Neuronal stem cell (in vitro differentiated cells): ENCODE measurements around the gene SYK.

ENCODE experiments used
- DNase-seq: peaks from one replicate; pipeline ENCODE4 v3.0.0-alpha.2; 2013; ENCODE audit warnings: low spot score
- H2AFZ ChIP-seq: one replicate; pipeline ENCODE4 v1.6.1; 2013; ENCODE audit warnings: mild to moderate bottlenecking, low read length, inconsistent platforms
- H2AK5ac ChIP-seq: 2 replicates; pipeline ENCODE4 v1.6.1; 2013; ENCODE audit warnings: low read depth, mild to moderate bottlenecking, inconsistent platforms, low read length, moderate library complexity, mixed read lengths
- H2BK120ac ChIP-seq: 2 replicates; pipeline ENCODE4 v1.6.1; 2013; ENCODE audit warnings: low read depth, mild to moderate bottlenecking, inconsistent platforms, low read length, moderate library complexity, mixed read lengths
- H2BK12ac ChIP-seq: one replicate; pipeline ENCODE4 v1.6.1; 2013; ENCODE audit warnings: low read length, inconsistent platforms
- H2BK15ac ChIP-seq: 2 replicates; pipeline ENCODE4 v1.6.1; 2013; ENCODE audit warnings: mild to moderate bottlenecking, low read length, inconsistent platforms, mixed read lengths
- H2BK5ac ChIP-seq: one replicate; pipeline ENCODE4 v1.6.1; 2013; ENCODE audit warnings: inconsistent platforms, mild to moderate bottlenecking, low read length, moderate library complexity
- H3K14ac ChIP-seq: one replicate; pipeline ENCODE4 v1.6.1; 2013; ENCODE audit warnings: low read length, inconsistent platforms
- H3K18ac ChIP-seq: 2 replicates; pipeline ENCODE4 v1.6.1; 2013; ENCODE audit warnings: low read length, inconsistent platforms
- H3K23ac ChIP-seq: 2 replicates; pipeline ENCODE4 v1.6.1; 2013; ENCODE audit warnings: low read depth, mild to moderate bottlenecking, mixed read lengths, low read length, inconsistent platforms; ENCODE audit not compliant: poor library complexity
- H3K27ac ChIP-seq: replicated peaks from 3 replicates; pipeline ENCODE4 v1.5.1; 2013; ENCODE audit warnings: low read length, inconsistent platforms
- H3K27me3 ChIP-seq, 3 experiments: 2 replicates each; pipeline ENCODE4 v1.6.1; 2013; ENCODE audit warnings: low read length in 3 of 3, mild to moderate bottlenecking in 2 of 3, inconsistent platforms in 1 of 3, low read depth in 1 of 3, mixed read lengths in 1 of 3, moderate library complexity in 1 of 3; ENCODE audit not compliant: control insufficient read depth in 3 of 3, insufficient read depth in 3 of 3
- H3K36me3 ChIP-seq, 2 donors: replicated peaks in 1 of 2; 2 replicates each; pipeline ENCODE4 v1.6.1; 2013; ENCODE audit warnings: low read length in 2 of 2; ENCODE audit not compliant: control insufficient read depth in 2 of 2, insufficient read depth in 2 of 2
- H3K4ac ChIP-seq: 2 replicates; pipeline ENCODE4 v1.6.1; 2013; ENCODE audit warnings: inconsistent platforms, mild to moderate bottlenecking, low read length, moderate library complexity
- H3K4me1 ChIP-seq, 2 donors: 1 replicate in 1 of 2; 2 replicates in 1 of 2; pipeline ENCODE4 v1.6.1; 2013; ENCODE audit warnings: low read length in 2 of 2, low read depth in 1 of 2; ENCODE audit not compliant: control insufficient read depth in 2 of 2, insufficient read depth in 1 of 2
- H3K4me2 ChIP-seq: one replicate; pipeline ENCODE4 v1.6.1; 2013; ENCODE audit warnings: mild to moderate bottlenecking, low read length, inconsistent platforms; ENCODE audit not compliant: insufficient read depth, poor library complexity, severe bottlenecking
- H3K4me3 ChIP-seq, 2 donors: 2 replicates each; pipeline ENCODE4 v1.5.1; 2013; ENCODE audit warnings: low read length in 2 of 2, mild to moderate bottlenecking in 2 of 2, inconsistent platforms in 1 of 2, moderate library complexity in 1 of 2
- H3K79me1 ChIP-seq: one replicate; pipeline ENCODE4 v1.6.1; 2013; ENCODE audit warnings: low read depth, mild to moderate bottlenecking, inconsistent platforms, low read length, moderate library complexity
- H3K9ac ChIP-seq: one replicate; pipeline ENCODE4 v1.6.1; 2013; ENCODE audit warnings: mild to moderate bottlenecking, low read depth, low read length, inconsistent platforms; ENCODE audit not compliant: poor library complexity
- H3K9me3 ChIP-seq, 2 donors: replicated peaks in 1 of 2; 2 replicates each; pipeline versions ENCODE3 to v1.6.1; 2013; ENCODE audit warnings: low read length in 2 of 2, mild to moderate bottlenecking in 2 of 2, inconsistent platforms in 1 of 2, low read depth in 1 of 2, mixed read lengths in 1 of 2, moderate library complexity in 1 of 2; ENCODE audit not compliant: control insufficient read depth in 2 of 2, insufficient read depth in 1 of 2
- H4K8ac ChIP-seq: one replicate; pipeline ENCODE4 v1.6.1; 2013; ENCODE audit warnings: low read depth, mild to moderate bottlenecking, inconsistent platforms, low read length, moderate library complexity
- H4K91ac ChIP-seq: one replicate; pipeline ENCODE4 v1.6.1; 2013; ENCODE audit warnings: low read length, low read depth, mild to moderate bottlenecking, inconsistent platforms; ENCODE audit not compliant: poor library complexity
- WGBS, 2 donors: extraction: QIAGEN DNeasy Blood & Tissue Kit; methylation state at CpG; one replicate each; pipeline ENCODE4 v1.1.7; 2013; ENCODE audit warnings: missing lambda C conversion rate in 2 of 2, mixed read lengths in 1 of 2; ENCODE audit not compliant: insufficient read length in 2 of 2, insufficient replicate concordance in 1 of 2; ENCODE audit errors: extremely low coverage in 2 of 2; 5-methylcytosine and 5-hydroxymethylcytosine counted together

SYK gene

GRCh38 chr9:90810691-90811090 lies 9.1 kb downstream of the SYK start:
- Histone ChIP-seq H3K9ac (no peak overlapping the region), H3K14ac (no peak overlapping the region), H3K79me1 (no peaks in the 10 kb centered on the region), H2BK5ac (no peak overlapping the region), H3K23ac (no peak overlapping the region), H3K18ac (no peak overlapping the region), H2BK120ac (no peak overlapping the region), H2AFZ (no peak overlapping the region), H2AK5ac (no peak overlapping the region), H2BK12ac (no peak overlapping the region), H3K9me3 (no peaks in the 10 kb centered on the region), H3K27me3 (peaks cover 0 to 4% (median 0%) of the 10 kb centered on the region in 3 experiments), H2BK15ac (no peak overlapping the region), H3K4ac (no peak overlapping the region), H3K4me3 (no peak overlapping the region), H4K8ac (no peak overlapping the region), H3K36me3 (no peaks in the 10 kb centered on the region), H3K27ac (no peak overlapping the region), H3K4me2 (no peak overlapping the region), H3K4me1 (no peaks in the 10 kb centered on the region), H4K91ac (no peak overlapping the region)
- no peak for DNase-seq
- WGBS, 2 donors = no CpG with 5 or more reads among the region's 4 CpGs

- peaks cover 0 to 4% (median 0%) of the 10 kb centered on the region in 3 experiments for H3K27me3 ChIP-seq
- no peaks in the 10 kb centered on the region for H3K79me1 ChIP-seq
- H3K14ac ChIP-seq = no peak overlapping the region
- no peak overlapping the region for H3K4me3 ChIP-seq
- H3K9me3 ChIP-seq = no peaks in the 10 kb centered on the region
- no peak overlapping the region for H4K8ac ChIP-seq
- H3K4me2 ChIP-seq = no peak overlapping the region
- no peak overlapping the region for H2BK15ac ChIP-seq
- no peak overlapping the region for H2BK5ac ChIP-seq
- no peaks in the 10 kb centered on the region for H3K4me1 ChIP-seq
- DNase-seq = no peak
- no peak overlapping the region for H2BK120ac ChIP-seq
- no peak overlapping the region for H3K23ac ChIP-seq
- H2AK5ac ChIP-seq = no peak overlapping the region
- H4K91ac ChIP-seq = no peak overlapping the region
- no peak overlapping the region for H2AFZ ChIP-seq
- no peaks in the 10 kb centered on the region for H3K36me3 ChIP-seq
- no peak overlapping the region for H3K27ac ChIP-seq
- no CpG with 5 or more reads among the region's 8 CpGs for WGBS, 2 donors
- H3K18ac ChIP-seq = no peak overlapping the region
- H3K4ac ChIP-seq = no peak overlapping the region
- no peak overlapping the region for H3K9ac ChIP-seq
- H2BK12ac ChIP-seq = no peak overlapping the region
Observed at GRCh38 chr9:90813046-90813445, 11.4 kb downstream of the SYK start.

GRCh38 chr9:90813523-90813922 lies 11.9 kb downstream of the SYK start:
- no CpG with 5 or more reads among the region's 2 CpGs for WGBS, 2 donors
- no peak for DNase-seq
- no peak overlapping the region for H3K4me3 ChIP-seq
- H3K9ac ChIP-seq = no peak overlapping the region
- H3K23ac ChIP-seq = no peak overlapping the region
- H2BK5ac ChIP-seq = no peak overlapping the region
- H2BK12ac ChIP-seq = no peak overlapping the region
- no peak overlapping the region for H3K14ac ChIP-seq
- no peaks in the 10 kb centered on the region for H3K9me3 ChIP-seq
- no peak overlapping the region for H3K4me2 ChIP-seq
- H3K36me3 ChIP-seq = no peaks in the 10 kb centered on the region
- no peaks in the 10 kb centered on the region for H3K79me1 ChIP-seq
- no peak overlapping the region for H4K8ac ChIP-seq
- no peak overlapping the region for H3K4ac ChIP-seq
- H3K27me3 ChIP-seq = peaks cover 0 to 4% (median 0%) of the 10 kb centered on the region in 3 experiments
- H2BK15ac ChIP-seq = no peak overlapping the region
- no peaks in the 10 kb centered on the region for H3K4me1 ChIP-seq
- H3K27ac ChIP-seq = no peak overlapping the region
- H2AFZ ChIP-seq = no peak overlapping the region
- H3K18ac ChIP-seq = no peak overlapping the region
- H2BK120ac ChIP-seq = no peak overlapping the region
- H2AK5ac ChIP-seq = no peak overlapping the region
- no peak overlapping the region for H4K91ac ChIP-seq

DNA sequence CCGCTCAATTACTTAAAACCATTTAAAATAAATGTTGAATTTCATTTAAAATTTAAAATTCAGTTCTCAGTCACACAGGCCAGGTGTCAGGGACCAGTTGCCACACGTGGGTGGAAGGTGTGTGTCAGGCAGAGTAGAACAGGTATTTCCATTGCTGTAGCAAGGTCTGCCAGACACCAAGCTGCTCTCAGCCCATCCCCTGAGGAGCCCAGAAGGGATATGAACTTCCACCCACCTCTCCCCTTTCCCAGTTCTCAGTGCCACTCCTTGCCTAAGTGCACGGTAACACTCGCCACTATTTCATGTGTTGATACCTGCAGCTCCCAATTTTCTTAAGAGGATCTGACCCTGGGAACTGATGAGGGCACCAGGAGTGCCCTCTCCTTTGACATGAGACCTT lies 12.7 kb downstream of the SYK start:
- no peaks in the 10 kb centered on the region for H3K4me1 ChIP-seq
- no peak overlapping the region for H3K27ac ChIP-seq
- H2BK12ac ChIP-seq = no peak overlapping the region
- no peaks in the 10 kb centered on the region for H3K9me3 ChIP-seq
- H2BK5ac ChIP-seq = no peak overlapping the region
- H2AK5ac ChIP-seq = no peak overlapping the region
- H2BK120ac ChIP-seq = no peak overlapping the region
- no peaks in the 10 kb centered on the region for H3K36me3 ChIP-seq
- H4K8ac ChIP-seq = no peak overlapping the region
- H2AFZ ChIP-seq = no peak overlapping the region
- H2BK15ac ChIP-seq = no peak overlapping the region
- no peaks in the 10 kb centered on the region for H3K79me1 ChIP-seq
- H3K4me2 ChIP-seq = no peak overlapping the region
- H3K14ac ChIP-seq = no peak overlapping the region
- no peak overlapping the region for H3K18ac ChIP-seq
- peaks cover 0 to 4% (median 0%) of the 10 kb centered on the region in 3 experiments for H3K27me3 ChIP-seq
- DNase-seq = no peak
- no peak overlapping the region for H4K91ac ChIP-seq
- no peak overlapping the region for H3K23ac ChIP-seq
- no CpG with 5 or more reads among the region's 4 CpGs for WGBS, 2 donors
- no peak overlapping the region for H3K4me3 ChIP-seq
- H3K9ac ChIP-seq = no peak overlapping the region
- H3K4ac ChIP-seq = no peak overlapping the region
